ENCODE measurements around the gene PLCD3.

PLCD3 gene

DNA sequence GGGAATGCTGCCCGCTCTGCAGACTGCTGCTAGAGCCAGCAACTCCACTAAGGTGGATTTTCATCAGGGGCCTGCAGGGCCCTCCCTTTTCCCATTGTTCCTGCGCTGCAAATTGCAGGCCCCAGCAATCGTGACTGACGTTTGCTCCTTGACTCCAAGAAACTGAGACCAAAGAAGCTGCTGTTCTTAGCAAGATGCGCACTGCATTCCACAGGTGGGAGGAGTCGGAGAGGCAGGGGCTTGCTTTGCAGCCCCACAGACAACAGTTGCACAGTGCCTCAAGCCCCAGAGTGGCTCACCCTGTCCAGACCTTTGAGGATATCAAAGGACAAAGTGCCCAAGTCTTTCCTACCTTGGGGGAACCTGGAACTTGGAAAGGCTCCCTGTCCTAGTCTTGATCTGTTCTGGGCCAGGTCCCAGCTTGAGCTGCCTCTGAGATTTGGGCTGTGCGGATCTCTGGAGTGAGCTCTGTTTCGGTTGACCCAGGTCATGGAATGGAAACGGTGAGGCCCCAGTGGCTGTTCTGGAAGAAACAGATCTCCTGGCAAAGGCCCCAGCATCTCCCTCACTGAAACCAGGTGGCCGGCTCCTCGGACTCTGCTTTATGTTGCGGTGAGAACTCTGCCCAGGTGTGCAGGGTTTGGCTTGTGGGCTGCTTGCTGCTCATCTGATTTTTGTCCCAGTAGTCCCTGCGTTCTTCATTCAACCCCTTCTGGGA is 24.9 kb downstream of the PLCD3 start:
- in situ Hi-C loops (cut with HindIII; ENCODE audit: low pct_unique_long_range_greater_than_20kb, low sequenced_read_pairs), result no loop called here
- DNase-seq (ENCODE audit: low read depth in 1 of 2, low spot score in 1 of 2), result no peak
- no peak for TF ChIP-seq JUND (IDR thresholded peaks at IDR 0.05; ENCODE audit: low read depth)

DNA sequence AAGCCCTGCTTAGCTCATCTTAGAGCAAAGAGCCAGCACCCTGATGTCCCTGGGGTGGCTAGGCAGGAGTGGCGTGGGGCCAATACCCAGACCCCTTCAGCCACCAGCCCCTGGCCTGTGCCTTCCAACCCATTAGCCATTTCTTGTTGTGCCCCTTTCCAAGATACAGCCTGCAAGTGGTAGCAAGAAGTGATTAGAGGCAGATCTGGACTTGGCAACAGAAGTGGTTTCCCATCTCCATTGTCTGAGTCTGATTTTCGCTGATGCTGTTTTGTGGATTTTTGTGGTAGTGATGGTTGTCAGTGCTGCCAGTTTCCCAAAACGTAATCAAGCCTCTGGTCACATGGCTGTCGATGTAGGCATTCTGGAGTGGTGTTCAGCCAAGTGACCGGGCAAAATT is 25.7 kb downstream of the PLCD3 start:
- in situ Hi-C loops (cut with HindIII; ENCODE audit: low pct_unique_long_range_greater_than_20kb, low sequenced_read_pairs), result no loop called here
- no peak for TF ChIP-seq JUND (IDR thresholded peaks at IDR 0.05; ENCODE audit: low read depth)
- no peak for DNase-seq (ENCODE audit: low read depth in 1 of 2, low spot score in 1 of 2)

DNA sequence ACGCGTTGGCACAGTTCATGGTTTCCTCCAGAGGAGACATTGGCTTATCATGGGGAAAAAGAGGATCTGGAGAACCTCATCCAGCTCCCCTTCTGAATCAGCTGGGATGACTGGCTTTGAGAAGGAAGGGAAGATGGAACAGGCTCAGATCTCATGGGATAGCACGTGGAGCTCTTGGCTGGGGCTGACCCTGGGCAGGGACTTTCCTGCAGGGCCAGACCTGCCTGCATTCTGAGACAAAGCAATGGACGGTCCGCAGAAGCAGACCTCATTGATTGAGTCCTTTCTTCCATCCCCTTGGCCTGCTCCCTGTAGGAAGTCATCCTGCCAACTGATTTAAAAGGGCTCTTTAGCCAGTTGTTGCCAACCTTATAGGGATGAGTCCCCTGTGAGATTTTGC is 26.2 kb downstream of the PLCD3 start:
- no peak for TF ChIP-seq JUND (IDR thresholded peaks at IDR 0.05; ENCODE audit: low read depth)
- DNase-seq (ENCODE audit: low read depth in 1 of 2, low spot score in 1 of 2), result no peak
- in situ Hi-C loops (cut with HindIII; ENCODE audit: low pct_unique_long_range_greater_than_20kb, low sequenced_read_pairs), result no loop called here

DNA sequence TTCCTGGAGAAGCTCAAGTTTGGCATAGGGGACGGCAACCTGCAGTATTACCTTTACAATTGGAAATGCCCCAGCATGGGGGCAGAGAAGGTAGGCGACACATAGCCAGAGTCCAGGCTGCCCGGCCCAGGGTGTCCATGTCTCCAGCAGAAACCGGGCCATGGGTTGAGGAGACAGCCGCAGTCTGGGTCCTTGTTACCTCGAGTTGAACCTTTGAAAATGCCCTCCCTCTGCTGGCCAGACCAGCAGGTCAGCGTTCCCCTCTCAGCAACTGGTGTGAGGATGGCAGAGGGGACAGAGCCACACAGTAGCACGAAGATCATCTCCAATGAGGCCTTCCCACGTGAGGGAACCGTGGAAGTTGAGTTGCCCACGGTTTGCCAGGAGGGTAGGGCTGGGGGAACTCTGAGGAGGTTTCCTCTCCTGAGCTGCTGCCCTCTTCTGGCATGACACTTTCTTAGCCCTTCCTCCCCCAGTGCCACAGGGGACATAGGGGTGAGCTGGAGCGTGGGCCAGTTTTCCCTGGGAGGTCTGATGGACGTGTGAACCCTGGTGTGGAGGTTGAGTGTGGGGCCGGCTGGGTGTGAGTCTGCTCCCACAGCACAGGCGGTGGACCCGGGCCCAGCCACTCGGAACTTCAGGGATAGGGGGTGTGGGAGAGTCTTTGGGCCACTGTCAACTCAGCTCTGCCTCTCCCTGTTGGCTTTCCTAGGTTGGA is 27.2 kb downstream of the PLCD3 start:
- TF ChIP-seq JUND (IDR thresholded peaks at IDR 0.05; ENCODE audit: low read depth), result no peak
- in situ Hi-C loops (cut with HindIII; ENCODE audit: low pct_unique_long_range_greater_than_20kb, low sequenced_read_pairs), result no loop called here
- DNase-seq (ENCODE audit: low read depth in 1 of 2, low spot score in 1 of 2), result no peak

- TF ChIP-seq JUND (IDR thresholded peaks at IDR 0.05; ENCODE audit: low read depth), result no peak
- DNase-seq (ENCODE audit: low read depth in 1 of 2, low spot score in 1 of 2), result no peak
- in situ Hi-C loops (cut with HindIII; ENCODE audit: low pct_unique_long_range_greater_than_20kb, low sequenced_read_pairs), result no loop called here
These were observed 27.8 kb downstream of the PLCD3 start for GRCh38 chr17:45104497-45104896.

DNA sequence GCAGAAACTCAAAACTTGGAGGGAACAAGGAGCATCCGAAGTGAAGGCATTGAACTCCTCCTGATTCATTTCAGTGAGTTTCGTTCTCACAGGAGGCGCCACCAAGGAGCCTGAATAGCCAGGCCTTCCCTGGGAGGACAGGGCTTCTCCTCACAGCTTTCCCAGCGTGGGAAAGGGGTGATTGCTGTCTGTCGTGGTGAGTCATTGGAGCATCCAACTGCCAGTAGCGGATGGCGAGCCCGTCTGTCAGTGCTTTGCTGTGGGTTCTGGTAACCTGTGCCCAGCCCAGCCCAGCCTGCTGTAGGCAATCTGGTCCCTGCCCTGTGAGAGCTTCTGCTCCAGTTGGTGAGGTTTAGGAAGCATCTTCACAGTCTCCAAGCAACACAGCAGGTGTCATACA is 28.3 kb downstream of the PLCD3 start:
- in situ Hi-C loops (cut with HindIII; ENCODE audit: low pct_unique_long_range_greater_than_20kb, low sequenced_read_pairs), result no loop called here
- no peak for DNase-seq (ENCODE audit: low read depth in 1 of 2, low spot score in 1 of 2)
- no peak for TF ChIP-seq JUND (IDR thresholded peaks at IDR 0.05; ENCODE audit: low read depth)

GRCh38 chr17:45103269-45103795 is 29.0 kb downstream of the PLCD3 start:
- in situ Hi-C loops (cut with HindIII; ENCODE audit: low pct_unique_long_range_greater_than_20kb, low sequenced_read_pairs), result no loop called here
- no peak for DNase-seq (ENCODE audit: low read depth in 1 of 2, low spot score in 1 of 2)
- TF ChIP-seq JUND (IDR thresholded peaks at IDR 0.05; ENCODE audit: low read depth), result no peak

GRCh38 chr17:45102856-45103255 is 29.5 kb downstream of the PLCD3 start:
- in situ Hi-C loops (cut with HindIII; ENCODE audit: low pct_unique_long_range_greater_than_20kb, low sequenced_read_pairs), result no loop called here
- DNase-seq (ENCODE audit: low read depth in 1 of 2, low spot score in 1 of 2), result no peak
- TF ChIP-seq JUND (IDR thresholded peaks at IDR 0.05; ENCODE audit: low read depth), result no peak

GRCh38 chr17:45101883-45102811 is 30.2 kb downstream of the PLCD3 start:
- peak in 1 of 2 experiments; percentile 71 for DNase-seq (ENCODE audit: low read depth in 1 of 2, low spot score in 1 of 2)
- TF ChIP-seq JUND (IDR thresholded peaks at IDR 0.05; ENCODE audit: low read depth), result no peak
- in situ Hi-C loops (cut with HindIII; ENCODE audit: low pct_unique_long_range_greater_than_20kb, low sequenced_read_pairs), result no loop called here

- no peak for TF ChIP-seq JUND (IDR thresholded peaks at IDR 0.05; ENCODE audit: low read depth)
These were observed 30.8 kb downstream of the PLCD3 start for GRCh38 chr17:45101546-45101882.

DNA sequence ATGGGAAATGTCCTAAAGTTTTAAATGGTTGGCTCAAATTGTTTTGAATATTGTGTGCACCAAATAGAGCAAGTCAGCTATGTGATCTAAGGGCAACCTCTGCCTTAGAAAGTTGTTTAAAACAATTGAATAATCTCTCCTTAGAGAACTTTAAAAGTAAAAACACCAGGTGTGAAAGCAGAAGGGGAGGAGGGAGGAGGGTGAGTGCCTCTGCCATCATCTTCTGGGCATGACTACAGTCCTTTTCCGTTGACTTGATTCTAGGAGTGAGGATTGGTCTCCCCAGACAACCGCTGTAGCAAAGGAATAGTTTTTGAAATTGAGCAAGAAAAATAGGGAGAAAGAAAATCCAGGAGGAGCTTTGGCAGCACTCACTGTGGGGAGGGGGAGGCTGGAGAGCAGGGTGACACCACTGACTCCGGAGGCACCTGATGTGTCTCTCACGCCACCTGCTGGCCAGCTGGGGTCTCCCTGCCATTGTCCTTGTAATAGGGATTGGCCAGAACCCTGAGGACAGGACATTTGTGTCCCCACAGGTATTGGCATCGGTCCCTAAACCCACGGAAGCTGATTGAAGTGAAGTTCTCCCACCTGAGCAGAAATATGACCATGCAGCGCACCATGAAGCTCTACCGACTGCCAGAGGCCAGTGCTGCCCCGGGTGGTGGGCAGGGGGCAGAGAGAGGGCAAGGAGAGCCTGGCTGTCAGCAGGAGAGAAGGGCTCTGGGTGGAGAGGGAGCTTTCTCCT is 33.3 kb downstream of the PLCD3 start:
- in situ Hi-C loops (cut with HindIII; ENCODE audit: low pct_unique_long_range_greater_than_20kb, low sequenced_read_pairs), result no loop called here
- peak; percentile 89 to 94 for DNase-seq (ENCODE audit: low read depth in 1 of 2, low spot score in 1 of 2)
- no peak for TF ChIP-seq JUND (IDR thresholded peaks at IDR 0.05; ENCODE audit: low read depth)

More at GRCh38 chr17:45101546-45101882, 30.8 kb downstream of the PLCD3 start:
- in situ Hi-C loops (cut with HindIII; ENCODE audit: low pct_unique_long_range_greater_than_20kb, low sequenced_read_pairs), result no loop called here
- no peak for DNase-seq (ENCODE audit: low read depth in 1 of 2, low spot score in 1 of 2)

Measured in T47D (cell line).